Mesendoderm (in vitro differentiated cells): ENCODE results near the gene CTTNBP2.

ENCODE experiments used
- DNase-seq: peaks from one replicate; pipeline ENCODE4 v3.0.0; 2013
- H2AK5ac ChIP-seq: 2 replicates; pipeline ENCODE4 v1.6.1; 2013; ENCODE audit warnings: low read length, inconsistent platforms
- H2BK120ac ChIP-seq: 2 replicates; pipeline ENCODE4 v1.6.1; 2013; ENCODE audit warnings: low read depth, mild to moderate bottlenecking, low read length, moderate library complexity, mixed read lengths
- H2BK15ac ChIP-seq: replicated peaks from 2 replicates; pipeline ENCODE4 v1.6.1; 2013; ENCODE audit warnings: low read depth, mild to moderate bottlenecking, moderate library complexity
- H2BK5ac ChIP-seq: 2 replicates; pipeline ENCODE4 v1.6.1; 2013; ENCODE audit warnings: low read length, inconsistent platforms
- H3K18ac ChIP-seq: 2 replicates; pipeline ENCODE4 v1.6.1; 2013; ENCODE audit warnings: mild to moderate bottlenecking, low read length, mixed read lengths
- H3K23ac ChIP-seq: one replicate; pipeline ENCODE4 v1.6.1; 2013; ENCODE audit warnings: low read length
- H3K27ac ChIP-seq: 2 replicates; pipeline ENCODE4 v1.5.1; 2013; ENCODE audit warnings: low read depth, mild to moderate bottlenecking, inconsistent platforms, low read length, moderate library complexity
- H3K27me3 ChIP-seq: 2 replicates; pipeline ENCODE4 v1.6.1; 2013; ENCODE audit warnings: low read length, control low read depth, mild to moderate bottlenecking, inconsistent platforms; ENCODE audit not compliant: insufficient read depth, poor library complexity
- H3K36me3 ChIP-seq: 2 replicates; pipeline ENCODE4 v1.6.1; 2013; ENCODE audit warnings: low read length, inconsistent platforms; ENCODE audit not compliant: control insufficient read depth, insufficient read depth
- H3K4ac ChIP-seq: one replicate; pipeline ENCODE4 v1.6.1; 2013; ENCODE audit warnings: low read depth, mild to moderate bottlenecking, low read length, moderate library complexity
- H3K4me1 ChIP-seq: 2 replicates; pipeline ENCODE4 v1.6.1; 2013; ENCODE audit warnings: low read depth, low read length, inconsistent platforms; ENCODE audit not compliant: control insufficient read depth
- H3K4me2 ChIP-seq: 2 replicates; pipeline ENCODE4 v1.6.1; 2013; ENCODE audit warnings: low read length
- H3K4me3 ChIP-seq: 2 replicates; pipeline ENCODE4 v1.5.1; 2013; ENCODE audit warnings: mild to moderate bottlenecking, low read length
- H3K56ac ChIP-seq: one replicate; pipeline ENCODE4 v1.6.1; 2013; ENCODE audit warnings: low read length
- H3K79me1 ChIP-seq: 2 replicates; pipeline ENCODE4 v1.6.1; 2013; ENCODE audit warnings: low read length, inconsistent platforms
- H3K79me2 ChIP-seq: 2 replicates; pipeline ENCODE4 v1.6.1; 2013; ENCODE audit warnings: mild to moderate bottlenecking, low read length; ENCODE audit not compliant: control insufficient read depth, insufficient read depth
- H3K9ac ChIP-seq: 2 replicates; pipeline ENCODE4 v1.6.1; 2013; ENCODE audit warnings: low read length, inconsistent platforms
- H4K5ac ChIP-seq: one replicate; pipeline ENCODE4 v1.6.1; 2013; ENCODE audit warnings: low read length
- H4K8ac ChIP-seq: one replicate; pipeline ENCODE4 v1.6.1; 2013; ENCODE audit warnings: low read depth, mild to moderate bottlenecking, control low read depth, low read length, moderate library complexity
- WGBS: extraction: QIAGEN DNeasy Blood & Tissue Kit; methylation state at CpG from one replicate; pipeline ENCODE4 v1.1.7; 2013; ENCODE audit warnings: low lambda C conversion rate, missing lambda C conversion rate; ENCODE audit not compliant: insufficient coverage; ENCODE audit errors: extremely low coverage; 5-methylcytosine and 5-hydroxymethylcytosine counted together

CTTNBP2 gene

DNA sequence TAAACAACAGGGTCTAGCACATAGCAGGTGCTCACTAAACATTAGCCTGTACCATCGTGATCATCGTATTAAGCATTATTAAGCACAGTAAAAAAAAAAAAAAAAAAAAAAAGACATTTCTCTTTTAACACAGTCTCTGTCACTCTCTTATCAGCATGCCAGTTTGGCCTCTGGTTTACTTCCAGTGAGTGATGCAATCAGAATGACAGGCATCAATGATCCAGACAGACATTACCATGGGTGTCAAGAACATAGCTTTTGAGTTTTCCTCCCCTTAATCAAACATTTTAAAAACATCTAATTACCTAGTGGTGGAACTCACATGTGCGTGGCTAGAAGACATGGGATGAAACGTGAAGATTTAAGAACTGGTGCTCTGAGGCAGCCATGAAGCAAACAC, 115.8 kb downstream of the CTTNBP2 start:
- H3K18ac ChIP-seq = no peak overlapping the region
- no peak overlapping the region for H3K4me3 ChIP-seq
- H3K4me1 ChIP-seq = no peaks in the 10 kb centered on the region
- no peak overlapping the region for H3K4ac ChIP-seq
- no peak overlapping the region for H2AK5ac ChIP-seq
- no peaks in the 10 kb centered on the region for H3K79me2 ChIP-seq
- no peak overlapping the region for H3K56ac ChIP-seq
- H3K4me2 ChIP-seq = no peak overlapping the region
- H4K8ac ChIP-seq = no peak overlapping the region
- no peaks in the 10 kb centered on the region for H3K27me3 ChIP-seq
- H3K36me3 ChIP-seq = no peaks in the 10 kb centered on the region
- no peak overlapping the region for H3K27ac ChIP-seq
- DNase-seq = no peak
- no peak overlapping the region for H4K5ac ChIP-seq
- no CpG with 5 or more reads among the region's 4 CpGs for WGBS
- H2BK15ac ChIP-seq = no peak overlapping the region
- H2BK5ac ChIP-seq = no peak overlapping the region
- H2BK120ac ChIP-seq = no peak overlapping the region
- no peak overlapping the region for H3K9ac ChIP-seq
- H3K79me1 ChIP-seq = no peaks in the 10 kb centered on the region
- no peak overlapping the region for H3K23ac ChIP-seq

DNA sequence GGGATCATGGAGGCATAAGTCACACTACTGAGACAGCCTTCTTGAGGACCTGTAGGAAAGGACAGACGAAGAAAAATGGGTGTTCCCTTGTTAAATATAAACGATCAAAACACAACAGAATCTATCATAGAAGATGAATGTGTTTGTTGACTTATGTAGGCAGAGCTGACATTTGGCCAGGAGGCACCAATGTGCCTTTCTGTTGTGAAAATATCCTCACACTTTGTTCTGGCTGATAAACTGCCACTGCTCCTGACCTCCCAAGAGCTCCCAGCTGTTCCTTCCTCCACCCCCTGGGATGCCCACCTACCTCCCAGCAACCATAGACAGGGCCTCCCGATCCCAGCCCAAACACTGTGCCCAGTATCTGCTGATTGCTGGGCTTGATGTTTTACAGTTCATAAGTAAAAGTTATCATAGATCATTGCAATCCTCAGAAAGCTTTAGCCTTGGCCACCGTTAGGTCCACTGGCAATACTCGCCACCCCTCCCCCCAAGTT, 116.6 kb downstream of the CTTNBP2 start:
- Histone ChIP-seq H2BK5ac (no peak overlapping the region), H3K36me3 (no peaks in the 10 kb centered on the region), H3K27ac (no peak overlapping the region), H3K79me1 (no peaks in the 10 kb centered on the region), H3K18ac (no peak overlapping the region), H3K56ac (no peak overlapping the region), H3K4me3 (no peak overlapping the region), H3K27me3 (no peaks in the 10 kb centered on the region), H3K79me2 (no peaks in the 10 kb centered on the region), H2AK5ac (no peak overlapping the region), H4K5ac (no peak overlapping the region), H3K9ac (no peak overlapping the region), H3K23ac (no peak overlapping the region), H4K8ac (no peak overlapping the region), H3K4ac (no peak overlapping the region), H2BK120ac (no peak overlapping the region), H3K4me2 (no peak overlapping the region), H3K4me1 (no peaks in the 10 kb centered on the region), H2BK15ac (no peak overlapping the region)
- no CpG with 5 or more reads among the region's 5 CpGs for WGBS
- no peak for DNase-seq

DNA sequence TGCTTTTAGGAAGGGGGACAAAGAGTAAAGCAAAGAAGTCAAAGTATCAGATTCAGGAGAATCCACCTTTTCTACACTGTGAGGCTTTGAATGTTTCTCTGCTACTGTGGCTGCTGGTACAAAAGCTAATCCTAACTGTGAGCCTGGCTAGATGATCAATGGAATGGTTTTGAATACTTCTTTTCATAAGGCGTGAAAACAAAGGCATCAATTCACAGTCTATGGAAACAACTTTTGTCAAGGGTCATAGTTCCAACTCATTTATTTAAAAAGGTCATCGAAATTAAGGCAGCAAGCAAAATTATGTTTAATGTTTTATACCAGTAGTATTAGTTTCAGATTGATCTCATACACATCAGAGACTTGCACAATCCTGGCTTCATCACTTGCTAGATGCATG, 118.1 kb downstream of the CTTNBP2 start:
- no CpG with 5 or more reads among the region's 2 CpGs for WGBS
- no peak overlapping the region for H3K56ac ChIP-seq
- H3K4me2 ChIP-seq = no peak overlapping the region
- H3K9ac ChIP-seq = no peak overlapping the region
- no peaks in the 10 kb centered on the region for H3K79me1 ChIP-seq
- H2BK120ac ChIP-seq = no peak overlapping the region
- no peak overlapping the region for H3K27ac ChIP-seq
- no peak overlapping the region for H3K18ac ChIP-seq
- H3K79me2 ChIP-seq = no peaks in the 10 kb centered on the region
- H3K4ac ChIP-seq = no peak overlapping the region
- H3K23ac ChIP-seq = no peak overlapping the region
- H3K4me1 ChIP-seq = no peaks in the 10 kb centered on the region
- H2BK5ac ChIP-seq = no peak overlapping the region
- no peaks in the 10 kb centered on the region for H3K36me3 ChIP-seq
- DNase-seq = no peak
- H3K27me3 ChIP-seq = no peaks in the 10 kb centered on the region
- no peak overlapping the region for H4K5ac ChIP-seq
- no peak overlapping the region for H2BK15ac ChIP-seq
- H3K4me3 ChIP-seq = no peak overlapping the region
- H2AK5ac ChIP-seq = no peak overlapping the region
- no peak overlapping the region for H4K8ac ChIP-seq

DNA sequence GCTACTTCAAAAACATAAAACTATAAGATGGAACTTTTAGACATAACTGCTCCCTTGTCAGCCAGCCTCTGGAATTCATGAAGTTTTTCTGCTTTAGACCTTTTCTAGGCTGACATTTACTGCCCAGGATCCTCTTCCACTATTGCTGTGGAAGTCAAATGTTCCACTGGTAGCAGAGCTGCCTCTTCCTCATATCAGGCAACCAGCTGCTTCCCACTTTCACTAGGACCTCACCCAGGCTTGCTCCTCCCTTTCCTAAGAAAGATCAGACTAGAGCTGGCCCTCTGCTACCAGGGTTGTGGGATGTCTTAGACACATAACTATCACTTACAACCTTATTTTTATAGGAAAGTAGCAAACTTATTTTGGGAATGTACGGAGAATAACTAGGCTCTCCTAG, 121.5 kb downstream of the CTTNBP2 start:
- no peak overlapping the region for H3K27ac ChIP-seq
- no peak overlapping the region for H3K23ac ChIP-seq
- H3K4me2 ChIP-seq = no peak overlapping the region
- no peak overlapping the region for H2AK5ac ChIP-seq
- no peak overlapping the region for H2BK5ac ChIP-seq
- no peak for DNase-seq
- no peaks in the 10 kb centered on the region for H3K79me1 ChIP-seq
- no peak overlapping the region for H3K56ac ChIP-seq
- H4K8ac ChIP-seq = no peak overlapping the region
- no peak overlapping the region for H3K9ac ChIP-seq
- H3K79me2 ChIP-seq = no peaks in the 10 kb centered on the region
- no peaks in the 10 kb centered on the region for H3K27me3 ChIP-seq
- H2BK120ac ChIP-seq = no peak overlapping the region
- H4K5ac ChIP-seq = no peak overlapping the region
- whole genome bisulfite sequencing = no CpG with 5 or more reads among the region's 1 CpG
- no peak overlapping the region for H2BK15ac ChIP-seq
- H3K4me1 ChIP-seq = no peaks in the 10 kb centered on the region
- H3K4ac ChIP-seq = no peak overlapping the region
- no peak overlapping the region for H3K4me3 ChIP-seq
- no peaks in the 10 kb centered on the region for H3K36me3 ChIP-seq
- H3K18ac ChIP-seq = no peak overlapping the region

DNA sequence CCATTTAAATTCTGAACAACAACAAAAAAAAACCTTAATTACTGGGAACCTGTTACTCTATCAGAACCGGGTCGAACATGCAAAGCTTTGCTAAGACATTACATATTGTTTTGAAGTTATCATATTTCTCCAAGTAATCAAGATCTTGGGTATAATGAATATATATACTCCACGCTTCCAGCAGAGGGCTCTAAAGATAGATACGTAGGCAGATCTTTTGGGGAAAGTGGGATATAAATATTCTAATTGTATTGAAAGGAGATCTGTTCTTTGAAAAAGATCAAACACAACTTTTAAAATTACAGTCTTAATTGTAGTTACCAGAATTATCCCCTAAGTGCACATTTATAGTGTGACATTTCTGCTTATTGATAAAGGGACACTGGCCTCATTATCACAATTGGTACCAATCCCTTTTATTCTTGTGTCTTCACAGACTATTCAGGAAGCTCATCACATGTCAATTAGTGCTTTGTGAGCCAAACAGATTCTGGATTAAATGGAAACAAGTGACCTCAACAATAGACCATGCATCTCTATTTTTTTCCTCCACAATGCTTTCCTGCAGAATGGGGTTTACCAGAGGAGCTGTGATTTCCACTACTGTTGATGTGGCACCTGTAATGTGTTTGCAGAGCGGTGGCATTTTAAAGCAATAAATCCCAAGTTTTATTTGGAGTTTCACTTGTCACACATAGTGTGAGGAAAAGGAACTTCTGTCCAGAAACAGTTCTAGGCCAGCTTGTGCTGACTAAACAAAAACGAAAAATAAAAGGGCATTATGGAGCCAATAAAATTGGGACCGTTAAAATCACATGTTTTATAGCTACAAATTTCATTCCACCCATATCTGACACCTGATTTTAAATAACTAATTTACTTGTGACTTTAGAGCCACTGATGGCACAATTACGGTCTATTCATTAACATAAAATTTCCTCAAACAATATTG, 122.4 kb downstream of the CTTNBP2 start:
- no peak overlapping the region for H3K23ac ChIP-seq
- H3K27ac ChIP-seq = no peak overlapping the region
- no peak overlapping the region for H3K4me2 ChIP-seq
- H3K4me3 ChIP-seq = no peak overlapping the region
- no peaks in the 10 kb centered on the region for H3K4me1 ChIP-seq
- no peak overlapping the region for H2BK120ac ChIP-seq
- H3K56ac ChIP-seq = no peak overlapping the region
- no peak overlapping the region for H3K4ac ChIP-seq
- H3K79me2 ChIP-seq = no peaks in the 10 kb centered on the region
- no peak for DNase-seq
- no peaks in the 10 kb centered on the region for H3K79me1 ChIP-seq
- H3K18ac ChIP-seq = no peak overlapping the region
- no peak overlapping the region for H3K9ac ChIP-seq
- H2BK5ac ChIP-seq = no peak overlapping the region
- H4K8ac ChIP-seq = no peak overlapping the region
- H3K36me3 ChIP-seq = no peaks in the 10 kb centered on the region
- no peak overlapping the region for H2AK5ac ChIP-seq
- H2BK15ac ChIP-seq = no peak overlapping the region
- no peak overlapping the region for H4K5ac ChIP-seq
- no CpG with 5 or more reads among the region's 8 CpGs for WGBS
- no peaks in the 10 kb centered on the region for H3K27me3 ChIP-seq
